HCT116 (cell line): ENCODE results near the gene SOCS3. TPM values are rescaled to one million over a fixed set of nuclear protein-coding genes. Genes with fewer than 3 reads are reported as not detected.

ENCODE experiments used
- ATAC-seq: fragments of 200-7000 bp; cut with Tn5 transposase; 2 replicates; pipeline ENCODE4 v1.9.1; 2020; ENCODE audit warnings: mild to moderate bottlenecking, moderate library complexity
- BruUV-seq: library from RNA; stranded (reverse); fragments of 400-500 nt; replicated peaks from 2 replicates; lab custom pipeline; 2021; lab: Mats Ljungman, UMichigan
- CTCF ChIA-PET: fragments of 300-600 bp; sonication (Branson Sonifier 250); formaldehyde crosslinking; loops from one replicate; lab custom pipeline; 2021; ENCODE audit warnings: antibody characterized with exemption; lab: Charles Lee
- POLR2A ChIA-PET: fragments of 300-600, 350-600 bp; sonication (Branson Sonifier 250); formaldehyde crosslinking; loops from one replicate; lab custom pipeline; 2021; ENCODE audit warnings: antibody characterized with exemption; lab: Charles Lee
- RAD21 ChIA-PET, 2 experiments: fragments of 300-600 bp; sonication (Branson Sonifier 250); formaldehyde crosslinking; loops; one replicate each; lab custom pipeline; 2023; ENCODE audit warnings: low total read pairs in 2 of 2; ENCODE audit not compliant: uncharacterized antibody in 2 of 2, unreplicated experiment in 2 of 2, low non-redundant PET in 1 of 2; lab: Charles Lee
- DNase-seq: peaks from one replicate; pipeline ENCODE4 v3.0.0-alpha.2; 2010; ENCODE audit warnings: low read depth, low spot score
- H2AFZ ChIP-seq: fragments of 200-600 bp; shearing (Covaris generic), sonication (generic); 2 replicates; pipeline ENCODE4 v1.6.1; 2017; ENCODE audit warnings: low read depth, mixed run types, mixed read lengths, antibody characterized with exemption, low read length; ENCODE audit not compliant: poor library complexity, severe bottlenecking
- H3K27ac ChIP-seq: 2 replicates; pipeline ENCODE4 v1.5.1; 2012; ENCODE audit warnings: low read depth, low read length
- H3K27me3 ChIP-seq: fragments of 200-600 bp; sonication (generic); 2 replicates; pipeline ENCODE4 v1.6.1; 2016; ENCODE audit warnings: mixed run types, low read length, mixed read lengths; ENCODE audit not compliant: insufficient read depth
- H3K36me3 ChIP-seq, 2 experiments: fragments of 200-500 bp in 1 of 2; fragments of 200-600 bp in 1 of 2; sonication (Bioruptor generic) in 1 of 2; sonication (generic) in 1 of 2; 2 replicates each; pipeline versions ENCODE4 v1.5.1 to v1.6.1; 2014 to 2016; ENCODE audit warnings: low read length in 2 of 2, inconsistent platforms in 1 of 2, mixed read lengths in 1 of 2, mixed run types in 1 of 2; ENCODE audit not compliant: insufficient read depth in 2 of 2, control insufficient read depth in 1 of 2
- H3K4me1 ChIP-seq, 2 experiments: fragments of 200-600 bp in 1 of 2; sonication (generic) in 1 of 2; 2 replicates each; pipeline versions ENCODE4 v1.5.1 to v1.6.1; 2012 to 2017; ENCODE audit warnings: low read length in 2 of 2, inconsistent platforms in 1 of 2, mild to moderate bottlenecking in 1 of 2, mixed read lengths in 1 of 2, mixed run types in 1 of 2, moderate library complexity in 1 of 2; ENCODE audit not compliant: insufficient read depth in 2 of 2, control insufficient read depth in 1 of 2
- H3K4me2 ChIP-seq: fragments of 200-600 bp; sonication (generic); 2 replicates; pipeline ENCODE4 v1.6.1; 2017; ENCODE audit warnings: mixed run types, low read length, mixed read lengths
- H3K4me3 ChIP-seq, 2 experiments: fragments of 200-600 bp in 1 of 2; sonication (generic) in 1 of 2; replicated peaks in 1 of 2; 2 replicates each; pipeline ENCODE4 v1.5.1; 2011 to 2016; ENCODE audit warnings: low read length in 2 of 2, control low read depth in 1 of 2, low read depth in 1 of 2, mild to moderate bottlenecking in 1 of 2, mixed read lengths in 1 of 2, mixed run types in 1 of 2
- H3K79me2 ChIP-seq: fragments of 200-600 bp; sonication (generic); 2 replicates; pipeline ENCODE4 v1.6.1; 2017; ENCODE audit warnings: mild to moderate bottlenecking, mixed run types, low read length, moderate library complexity, mixed read lengths; ENCODE audit not compliant: insufficient read depth
- H3K9ac ChIP-seq: fragments of 200-600 bp; sonication (generic); 2 replicates; pipeline ENCODE4 v1.6.1; 2016; ENCODE audit warnings: low read length, mixed read lengths
- H3K9me2 ChIP-seq: fragments of 200-600 bp; sonication (generic), shearing (Covaris generic); 2 replicates; pipeline ENCODE4 v1.6.1; 2017; ENCODE audit warnings: mixed run types, mild to moderate bottlenecking, moderate library complexity; ENCODE audit not compliant: insufficient read depth
- H3K9me3 ChIP-seq, 2 experiments: fragments of 200-500 bp in 1 of 2; fragments of 200-600 bp in 1 of 2; sonication (Bioruptor generic) in 1 of 2; sonication (generic) in 1 of 2; 2 replicates each; pipeline ENCODE4 v1.6.1; 2014 to 2017; ENCODE audit warnings: low read length in 2 of 2, mixed read lengths in 2 of 2, inconsistent platforms in 1 of 2, low read depth in 1 of 2, mild to moderate bottlenecking in 1 of 2, mixed run types in 1 of 2, moderate library complexity in 1 of 2; ENCODE audit not compliant: control insufficient read depth in 1 of 2, insufficient read depth in 1 of 2
- H4K20me1 ChIP-seq: fragments of 200-600 bp; sonication (generic), shearing (Covaris generic); 2 replicates; pipeline ENCODE4 v1.6.1; 2017; ENCODE audit warnings: mixed run types, mild to moderate bottlenecking, moderate library complexity; ENCODE audit not compliant: insufficient read depth
- TCF7L2 ChIP-seq: IDR thresholded peaks from 2 replicates; pipeline ENCODE4 v1.7.0; 2011; ENCODE audit warnings: borderline replicate concordance, inconsistent platforms; ENCODE audit not compliant: insufficient read depth, insufficient read length; ENCODE audit errors: extremely low read depth
- intact Hi-C: fragments of 100-400 bp; cut with micrococcal nuclease; formaldehyde crosslinking; loops from 2 replicates; pipeline ENCODE4 v1.10.0; 2022
- total RNA-seq: library from RNA; stranded (reverse); gene quantifications from one replicate; pipeline ENCODE4 v1.2.1, GENCODE V29; 2021; ENCODE audit not compliant: unreplicated experiment
- TF ChIP-seq, protein P1 (sequence below): IDR thresholded peaks from 2 replicates; pipeline ENCODE4 v1.6.1; 2012; ENCODE audit warnings: low read depth

SOCS3 gene
- total RNA-seq, 1 experiment from 2014 or later: 26.7 TPM

DNA sequence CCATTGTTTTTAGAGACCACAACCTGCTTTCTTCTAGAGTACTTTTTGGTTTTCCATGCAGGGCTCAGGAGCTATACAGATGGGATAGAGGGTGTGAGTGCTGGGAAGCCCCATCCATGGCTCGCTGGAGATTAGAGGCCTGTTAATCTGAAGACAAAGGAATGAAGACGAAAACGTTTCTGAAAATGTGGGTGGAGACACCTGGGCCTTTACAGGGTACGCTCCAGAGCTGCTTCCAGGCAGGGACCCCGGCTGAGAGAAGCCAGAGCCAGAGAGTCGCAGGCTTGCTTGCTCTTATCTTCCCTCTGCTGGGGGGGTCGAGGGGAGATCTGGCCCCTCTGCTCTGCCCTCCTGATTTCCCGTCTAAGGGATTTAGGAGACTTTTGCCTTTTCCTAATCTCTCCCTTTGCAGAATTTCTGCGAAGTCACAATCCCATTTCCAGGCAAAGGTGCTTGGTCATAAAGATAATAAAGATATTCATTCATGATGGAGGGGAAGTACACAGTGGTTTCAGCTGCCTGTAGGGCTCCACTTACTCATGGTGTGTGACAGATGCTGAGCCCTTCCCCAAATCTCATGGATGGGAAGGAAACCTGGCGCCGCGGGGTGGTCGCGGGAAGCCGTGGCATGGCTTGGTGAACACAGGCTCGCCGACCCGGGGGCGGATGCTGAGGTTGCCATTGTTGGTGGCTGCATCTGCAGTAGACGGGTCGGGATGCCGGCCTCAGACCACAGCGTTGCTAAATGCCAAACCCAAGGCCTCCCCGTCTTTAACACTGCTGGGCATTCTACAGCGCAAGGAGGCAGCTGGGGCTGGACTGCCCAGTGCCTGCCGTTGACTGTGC lies 4.8 kb upstream of the SOCS3 start:
- H3K4me2 ChIP-seq: no peak overlapping the region
- intact Hi-C loops: loop anchor here (5.0 kb wide), 2 partner anchors 77 to 343 kb away; no protein-coding TSS in a partner anchor

More for the DNA sequence above, 4.8 kb upstream of the SOCS3 start:
- ChIA-PET CTCF (interaction anchor here (1.3 to 1.7 kb wide), 2 partner anchors 58 to 113 kb away, joined by 4 to 7 read pairs; no protein-coding TSS in a partner anchor), POLR2A (interaction anchor here (1.0 kb wide), 1 partner anchor 50 kb away, joined by 6 read pairs; no protein-coding TSS in a partner anchor), RAD21 (no interaction called here)
- Histone ChIP-seq H3K79me2 (peaks cover 2% of the 10 kb centered on the region; the same call in 1 of the 2 replicates), H3K9me2 (no peaks in the 10 kb centered on the region), H2AFZ (no peak overlapping the region), H3K9me3 (no peaks in the 10 kb centered on the region), H3K4me1 (peaks cover 6 to 23% of the 10 kb centered on the region in 2 experiments; a peak in 3 of 4 replicates), H4K20me1 (no peaks in the 10 kb centered on the region), H3K27ac (no peak overlapping the region), H3K36me3 (no peaks in the 10 kb centered on the region), H3K27me3 (no peaks in the 10 kb centered on the region), H3K9ac (no peak overlapping the region), H3K4me3 (no peak overlapping the region)
- DNase-seq (no peak), ATAC-seq (no peak)
- BruUV-seq: no TSS peak
- TF ChIP-seq, protein P1, sequence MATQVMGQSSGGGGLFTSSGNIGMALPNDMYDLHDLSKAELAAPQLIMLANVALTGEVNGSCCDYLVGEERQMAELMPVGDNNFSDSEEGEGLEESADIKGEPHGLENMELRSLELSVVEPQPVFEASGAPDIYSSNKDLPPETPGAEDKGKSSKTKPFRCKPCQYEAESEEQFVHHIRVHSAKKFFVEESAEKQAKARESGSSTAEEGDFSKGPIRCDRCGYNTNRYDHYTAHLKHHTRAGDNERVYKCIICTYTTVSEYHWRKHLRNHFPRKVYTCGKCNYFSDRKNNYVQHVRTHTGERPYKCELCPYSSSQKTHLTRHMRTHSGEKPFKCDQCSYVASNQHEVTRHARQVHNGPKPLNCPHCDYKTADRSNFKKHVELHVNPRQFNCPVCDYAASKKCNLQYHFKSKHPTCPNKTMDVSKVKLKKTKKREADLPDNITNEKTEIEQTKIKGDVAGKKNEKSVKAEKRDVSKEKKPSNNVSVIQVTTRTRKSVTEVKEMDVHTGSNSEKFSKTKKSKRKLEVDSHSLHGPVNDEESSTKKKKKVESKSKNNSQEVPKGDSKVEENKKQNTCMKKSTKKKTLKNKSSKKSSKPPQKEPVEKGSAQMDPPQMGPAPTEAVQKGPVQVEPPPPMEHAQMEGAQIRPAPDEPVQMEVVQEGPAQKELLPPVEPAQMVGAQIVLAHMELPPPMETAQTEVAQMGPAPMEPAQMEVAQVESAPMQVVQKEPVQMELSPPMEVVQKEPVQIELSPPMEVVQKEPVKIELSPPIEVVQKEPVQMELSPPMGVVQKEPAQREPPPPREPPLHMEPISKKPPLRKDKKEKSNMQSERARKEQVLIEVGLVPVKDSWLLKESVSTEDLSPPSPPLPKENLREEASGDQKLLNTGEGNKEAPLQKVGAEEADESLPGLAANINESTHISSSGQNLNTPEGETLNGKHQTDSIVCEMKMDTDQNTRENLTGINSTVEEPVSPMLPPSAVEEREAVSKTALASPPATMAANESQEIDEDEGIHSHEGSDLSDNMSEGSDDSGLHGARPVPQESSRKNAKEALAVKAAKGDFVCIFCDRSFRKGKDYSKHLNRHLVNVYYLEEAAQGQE: no peak
- TF ChIP-seq TCF7L2: no peak
